A673 (cell line): ENCODE data around the gene CUX1.

Source experiments
- CTCF ChIP-seq: fragments of 300-800, 200-600 bp; sonication (generic); conservative IDR thresholded peaks from 2 replicates; pipeline ENCODE4 v1.5.1; 2017; ENCODE audit warnings: low read depth, mild to moderate bottlenecking, antibody characterized with exemption, low read length, moderate library complexity, mixed read lengths
- EZH2 ChIP-seq: fragments of 200-600 bp; sonication (generic); IDR thresholded peaks from 2 replicates; pipeline ENCODE4 v1.6.1; 2017; ENCODE audit warnings: borderline replicate concordance, low read depth, mild to moderate bottlenecking, mixed read lengths, antibody characterized with exemption, low read length; ENCODE audit not compliant: poor library complexity, severe bottlenecking

GRCh38 chr7:102291916-102292267, 474.5 kb downstream of the CUX1 start:
- TF ChIP-seq EZH2, result no peak
- no peak for TF ChIP-seq CTCF
